ENCODE results near the gene MAPKAPK2.
A peak's percentile ranks its signal among the peaks of the same experiment; 100 is the strongest.

MAPKAPK2 gene

DNA sequence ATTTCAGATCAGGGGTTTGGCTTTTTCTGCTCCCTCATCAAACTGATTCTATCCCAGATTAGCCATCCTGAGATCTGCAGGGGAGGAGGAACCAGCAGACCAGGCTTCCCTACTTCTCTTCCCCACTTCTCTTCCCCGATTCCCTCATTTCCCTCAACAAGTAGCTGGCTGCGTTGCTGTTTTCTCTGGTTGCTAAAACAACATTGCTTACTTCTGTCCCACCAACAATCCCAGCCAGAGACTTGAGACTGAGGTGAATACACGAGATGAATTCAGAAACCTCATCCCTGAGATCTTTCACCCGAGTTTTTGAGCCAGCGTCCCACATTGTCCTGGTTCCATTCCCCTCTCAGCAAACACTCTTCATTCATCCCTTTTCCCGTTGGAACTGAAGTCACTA lies 27.0 kb upstream of the MAPKAPK2 start:
- Histone ChIP-seq H3K79me2 (ENCODE audit: insufficient read depth, low read length) (no peaks in the 10 kb centered on the region), H3K36me3 (ENCODE audit: insufficient read depth, low read length) (no peaks in the 10 kb centered on the region), H3K4me2 (ENCODE audit: low read depth, low read length, poor library complexity, severe bottlenecking) (peak overlapping the region; percentile 69), H3K4me1 (ENCODE audit: insufficient read depth, low read length, poor library complexity, severe bottlenecking) (peaks cover 30% of the 10 kb centered on the region), H4K20me1 (ENCODE audit: insufficient read depth, low read length, poor library complexity, severe bottlenecking) (no peaks in the 10 kb centered on the region), H3K4me3 (ENCODE audit: low read length, poor library complexity, severe bottlenecking) (peak overlapping the region; percentile 61), H3K9ac (ENCODE audit: low read depth, low read length, poor library complexity, severe bottlenecking) (peak overlapping the region; percentile 63), H3K27me3 (ENCODE audit: insufficient read depth, low read length, poor library complexity, severe bottlenecking) (no peaks in the 10 kb centered on the region), H2AFZ (ENCODE audit: low read length) (peak overlapping the region; percentile 57; the same call in 1 of the 2 replicates), H3K9me2 (replicated peaks; ENCODE audit: low read depth, low read length) (no peaks in the 10 kb centered on the region), H3F3A (ENCODE audit: low read depth) (peaks cover 4% of the 10 kb centered on the region; the same call in 1 of the 2 replicates), H3K9me3 (ENCODE audit: insufficient read depth, low read depth, low read length) (no peaks in the 10 kb centered on the region)
- TF ChIP-seq, protein P1, sequence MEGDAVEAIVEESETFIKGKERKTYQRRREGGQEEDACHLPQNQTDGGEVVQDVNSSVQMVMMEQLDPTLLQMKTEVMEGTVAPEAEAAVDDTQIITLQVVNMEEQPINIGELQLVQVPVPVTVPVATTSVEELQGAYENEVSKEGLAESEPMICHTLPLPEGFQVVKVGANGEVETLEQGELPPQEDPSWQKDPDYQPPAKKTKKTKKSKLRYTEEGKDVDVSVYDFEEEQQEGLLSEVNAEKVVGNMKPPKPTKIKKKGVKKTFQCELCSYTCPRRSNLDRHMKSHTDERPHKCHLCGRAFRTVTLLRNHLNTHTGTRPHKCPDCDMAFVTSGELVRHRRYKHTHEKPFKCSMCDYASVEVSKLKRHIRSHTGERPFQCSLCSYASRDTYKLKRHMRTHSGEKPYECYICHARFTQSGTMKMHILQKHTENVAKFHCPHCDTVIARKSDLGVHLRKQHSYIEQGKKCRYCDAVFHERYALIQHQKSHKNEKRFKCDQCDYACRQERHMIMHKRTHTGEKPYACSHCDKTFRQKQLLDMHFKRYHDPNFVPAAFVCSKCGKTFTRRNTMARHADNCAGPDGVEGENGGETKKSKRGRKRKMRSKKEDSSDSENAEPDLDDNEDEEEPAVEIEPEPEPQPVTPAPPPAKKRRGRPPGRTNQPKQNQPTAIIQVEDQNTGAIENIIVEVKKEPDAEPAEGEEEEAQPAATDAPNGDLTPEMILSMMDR (conservative IDR thresholded peaks at IDR 0.05; ENCODE audit: low read length): no peak
- no peak for TF ChIP-seq EZH2phosphoT487 (IDR thresholded peaks at IDR 0.05; ENCODE audit: borderline replicate concordance)

DNA sequence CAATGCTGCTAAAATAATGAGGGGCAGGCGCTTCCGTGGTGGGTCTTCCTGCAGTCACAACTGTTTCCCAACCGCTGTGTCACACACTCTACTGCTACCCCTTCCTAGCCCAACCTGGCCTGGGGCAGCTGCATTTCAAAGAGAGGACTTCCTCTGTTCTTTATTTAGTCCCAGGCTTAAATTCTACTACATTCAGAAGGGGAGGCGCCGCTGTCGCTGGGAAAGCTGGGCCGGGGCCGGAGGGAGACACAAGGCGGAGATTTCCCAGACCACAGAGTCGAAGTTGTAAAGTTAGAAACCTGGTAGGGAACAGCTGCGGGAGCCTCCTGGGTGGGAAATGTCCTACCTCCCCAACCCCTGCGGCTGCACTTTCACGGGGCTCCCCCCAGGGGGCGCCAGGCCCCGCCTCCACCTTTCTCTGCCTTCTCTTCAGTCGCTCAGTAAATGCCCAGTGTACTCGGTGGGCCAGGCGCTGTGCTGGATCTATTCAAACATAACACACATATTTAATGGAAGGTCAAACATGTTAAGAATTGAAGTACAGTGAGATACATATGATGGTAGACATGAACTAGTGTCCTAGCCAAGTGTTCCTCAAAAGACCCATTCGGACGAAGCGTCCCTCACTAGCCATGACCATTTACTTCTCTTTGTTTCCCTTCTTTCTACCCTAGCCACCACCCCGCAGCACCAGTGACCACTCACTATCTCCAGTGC lies 26.3 kb upstream of the MAPKAPK2 start:
- Histone ChIP-seq H3K4me2 (ENCODE audit: low read depth, low read length, poor library complexity, severe bottlenecking) (peak overlapping the region; percentile 69), H3K36me3 (ENCODE audit: insufficient read depth, low read length) (no peaks in the 10 kb centered on the region), H3K4me1 (ENCODE audit: insufficient read depth, low read length, poor library complexity, severe bottlenecking) (peaks cover 34% of the 10 kb centered on the region), H3K79me2 (ENCODE audit: insufficient read depth, low read length) (no peaks in the 10 kb centered on the region), H3K9ac (ENCODE audit: low read depth, low read length, poor library complexity, severe bottlenecking) (peak overlapping the region; percentile 63), H3K27me3 (ENCODE audit: insufficient read depth, low read length, poor library complexity, severe bottlenecking) (no peaks in the 10 kb centered on the region), H3K4me3 (ENCODE audit: low read length, poor library complexity, severe bottlenecking) (peak overlapping the region; percentile 61), H2AFZ (ENCODE audit: low read length) (peak overlapping the region; percentile 57; the same call in 1 of the 2 replicates), H3K9me2 (replicated peaks; ENCODE audit: low read depth, low read length) (no peaks in the 10 kb centered on the region), H3K9me3 (ENCODE audit: insufficient read depth, low read depth, low read length) (no peaks in the 10 kb centered on the region), H4K20me1 (ENCODE audit: insufficient read depth, low read length, poor library complexity, severe bottlenecking) (no peaks in the 10 kb centered on the region), H3F3A (ENCODE audit: low read depth) (peaks cover 4% of the 10 kb centered on the region; the same call in 1 of the 2 replicates)
- TF ChIP-seq, protein P1 (conservative IDR thresholded peaks at IDR 0.05; ENCODE audit: low read length): peak; percentile 97
- no peak for TF ChIP-seq EZH2phosphoT487 (IDR thresholded peaks at IDR 0.05; ENCODE audit: borderline replicate concordance)

DNA sequence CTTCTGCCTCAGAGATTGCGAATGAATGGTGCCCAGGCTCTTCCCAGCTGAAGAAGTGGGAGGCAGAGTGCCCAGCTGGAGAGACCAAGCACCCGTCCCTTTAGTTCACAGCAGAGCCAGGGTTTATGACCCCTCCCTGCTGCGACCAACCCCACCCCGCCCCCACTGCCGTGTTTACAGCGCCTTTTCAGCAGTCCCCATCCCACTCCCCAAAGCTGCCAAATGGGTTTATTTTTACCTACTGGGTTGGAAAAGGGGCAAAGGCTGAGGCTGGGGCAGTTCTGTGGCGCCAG lies 25.8 kb upstream of the MAPKAPK2 start:
- Histone ChIP-seq H3K27me3 (ENCODE audit: insufficient read depth, low read length, poor library complexity, severe bottlenecking) (no peaks in the 10 kb centered on the region), H3K36me3 (ENCODE audit: insufficient read depth, low read length) (no peaks in the 10 kb centered on the region), H3K4me3 (ENCODE audit: low read length, poor library complexity, severe bottlenecking) (peak overlapping the region; percentile 61), H3K9me3 (ENCODE audit: insufficient read depth, low read depth, low read length) (no peaks in the 10 kb centered on the region), H4K20me1 (ENCODE audit: insufficient read depth, low read length, poor library complexity, severe bottlenecking) (no peaks in the 10 kb centered on the region), H3K4me2 (ENCODE audit: low read depth, low read length, poor library complexity, severe bottlenecking) (peak overlapping the region; percentile 69), H3K4me1 (ENCODE audit: insufficient read depth, low read length, poor library complexity, severe bottlenecking) (peaks cover 39% of the 10 kb centered on the region), H3F3A (ENCODE audit: low read depth) (peaks cover 4% of the 10 kb centered on the region; the same call in 1 of the 2 replicates), H3K9ac (ENCODE audit: low read depth, low read length, poor library complexity, severe bottlenecking) (peak overlapping the region; percentile 63), H3K9me2 (replicated peaks; ENCODE audit: low read depth, low read length) (no peaks in the 10 kb centered on the region), H3K79me2 (ENCODE audit: insufficient read depth, low read length) (no peaks in the 10 kb centered on the region), H2AFZ (ENCODE audit: low read length) (0 out of 2 replicates have a peak overlapping the region, but pooled peaks have one; percentile 9)
- TF ChIP-seq, protein P1 (conservative IDR thresholded peaks at IDR 0.05; ENCODE audit: low read length): no peak
- no peak for TF ChIP-seq EZH2phosphoT487 (IDR thresholded peaks at IDR 0.05; ENCODE audit: borderline replicate concordance)

All from Loucy (cell line).